Activated CD4-positive, alpha-beta T cell treated with anti-CD3 and anti-CD28 coated beads, Interleukin-2, amount 50 U/mL, for 24 hours (primary cell): ENCODE data around the gene AAMDC.
"Not testable (repeated sequence)": the region's sequence is repeated elsewhere in the genome, so short reads cannot be mapped to it uniquely, and the experiment has no call there.

Experiments used
- DNase-seq, 2 donors: peaks; one replicate each; pipeline ENCODE4 v3.0.0-alpha.2; 2020; ENCODE audit warnings: low read depth in 1 of 2, low spot score in 1 of 2

The AAMDC gene

DNA sequence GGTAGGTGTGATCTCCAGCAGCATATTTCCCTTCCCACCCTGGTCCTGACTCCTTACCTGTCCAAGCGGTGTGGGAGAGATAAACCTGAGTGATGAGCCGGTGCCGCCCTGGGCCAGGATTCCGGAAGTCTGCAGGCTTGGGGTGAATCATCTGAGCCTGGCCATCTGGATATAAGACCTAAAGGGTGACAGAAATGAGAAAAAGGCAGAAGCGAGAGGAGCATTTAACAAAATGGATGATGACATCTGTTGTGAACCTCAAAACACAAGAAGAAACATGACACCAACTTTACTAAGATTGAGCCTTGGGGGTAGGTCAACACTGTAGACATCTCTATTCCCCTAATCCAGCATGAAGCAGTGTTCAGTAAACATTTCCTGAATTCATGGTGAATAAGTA is 62.8 kb downstream of the AAMDC start:
- no peak for DNase-seq

DNA sequence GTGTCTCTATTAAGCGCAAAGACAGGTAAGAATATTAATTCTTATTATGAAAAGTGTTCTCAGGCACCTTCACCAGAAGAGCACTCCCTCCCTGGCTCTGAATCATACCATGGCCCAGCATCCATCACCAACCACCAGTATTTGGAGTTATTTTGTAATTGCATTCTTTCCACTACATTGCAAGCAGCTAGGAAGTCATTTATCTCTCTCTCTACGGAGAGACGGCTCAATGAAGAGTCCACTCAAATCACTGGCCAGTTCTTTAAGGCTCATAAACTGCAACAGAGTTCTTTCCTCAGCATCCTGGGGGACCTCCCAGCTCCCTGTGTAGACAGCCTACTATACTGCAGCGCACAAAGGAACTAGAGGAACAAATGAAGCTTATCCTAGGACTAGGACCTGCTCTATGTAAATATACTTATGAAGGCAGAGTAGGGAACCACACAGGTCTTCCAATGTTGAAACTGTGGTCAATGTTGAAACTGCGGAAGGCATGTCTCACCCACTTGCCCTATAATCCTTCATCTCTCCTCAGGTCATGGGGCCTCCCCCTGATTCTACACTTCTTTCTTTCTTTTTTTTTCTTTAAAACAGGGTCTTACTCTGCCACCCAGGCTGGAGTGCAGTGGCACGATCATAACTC is 63.4 kb downstream of the AAMDC start:
- no peak for DNase-seq

DNA sequence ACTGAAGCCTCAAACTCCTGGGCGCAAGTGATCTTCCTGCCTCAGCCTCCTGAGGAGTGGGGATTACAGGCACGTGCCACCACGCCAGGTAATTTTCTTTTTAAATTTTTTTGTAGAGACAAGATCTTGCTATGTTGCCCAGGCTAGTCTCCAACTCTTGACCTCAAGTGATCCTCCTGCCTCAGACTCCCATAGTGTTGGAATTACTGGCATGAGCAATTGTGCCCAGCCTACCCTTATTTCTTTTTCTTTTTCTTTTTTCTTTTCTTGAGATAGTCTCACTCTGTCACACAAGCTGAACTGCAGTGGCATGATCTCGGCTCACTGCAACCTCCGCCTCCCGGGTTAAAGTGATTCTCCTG is 63.9 kb downstream of the AAMDC start:
- DNase-seq = no peak

DNA sequence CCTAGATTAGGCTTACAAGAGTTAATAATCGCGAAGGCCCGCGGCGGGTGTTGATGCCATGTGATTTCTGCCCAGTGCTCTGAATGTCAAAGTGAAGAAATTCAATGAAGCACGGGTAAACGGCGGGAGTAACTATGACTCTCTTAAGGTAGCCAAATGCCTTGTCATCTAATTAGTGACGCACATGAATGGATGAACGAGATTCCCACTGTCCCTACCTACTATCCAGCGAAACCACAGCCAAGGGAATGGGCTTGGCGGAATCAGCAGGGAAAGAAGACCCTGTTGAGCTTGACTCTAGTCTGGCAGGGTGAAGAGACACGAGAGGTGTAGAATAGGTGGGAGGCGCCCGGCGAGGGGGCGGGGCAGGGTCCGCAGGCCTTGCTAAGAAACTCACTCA is 65.5 kb downstream of the AAMDC start:
- DNase-seq = no peak

DNA sequence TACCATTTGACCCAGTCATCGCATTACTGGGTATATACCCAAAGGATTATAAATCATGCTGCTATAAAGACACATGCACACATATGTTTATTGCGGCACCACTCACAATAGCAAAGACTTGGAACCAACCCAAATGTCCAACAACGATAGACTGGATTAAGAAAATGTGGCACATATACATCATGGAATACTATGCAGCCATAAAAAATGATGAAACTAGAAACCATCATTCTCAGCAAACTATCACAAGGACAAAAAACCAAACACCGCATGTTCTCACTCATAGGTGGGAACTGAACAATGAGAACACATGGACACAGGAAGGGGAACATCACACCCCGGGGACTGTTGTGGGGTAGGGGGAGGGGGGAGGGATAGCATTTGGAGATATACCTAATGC is 68.1 kb downstream of the AAMDC start:
- not testable (repeated sequence) for DNase-seq

DNA sequence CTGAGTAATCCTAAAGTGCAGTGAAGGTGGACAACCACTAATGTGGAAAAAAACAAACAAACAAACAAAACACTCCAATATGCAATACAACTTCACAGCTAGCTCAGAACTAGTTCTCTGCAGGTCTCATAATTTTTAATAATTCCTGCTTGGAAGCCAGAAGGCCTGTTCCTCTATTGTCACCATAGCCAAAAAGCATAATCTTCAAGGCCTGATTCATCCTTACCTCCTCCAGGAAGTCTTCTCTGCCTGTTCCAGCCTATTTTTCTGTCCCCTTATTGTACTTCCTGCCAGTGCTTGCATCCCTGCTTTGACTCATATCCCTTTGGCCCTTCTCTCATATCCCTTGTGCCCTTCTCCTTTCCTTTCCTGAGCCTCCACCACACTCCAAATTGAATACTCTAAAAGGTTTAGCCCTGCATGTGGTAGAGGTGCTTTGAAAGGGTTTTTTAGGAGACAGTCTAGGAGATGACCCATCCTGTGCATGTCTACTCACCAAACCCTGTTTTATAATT is 69.2 kb downstream of the AAMDC start:
- DNase-seq = not testable (repeated sequence)

DNA sequence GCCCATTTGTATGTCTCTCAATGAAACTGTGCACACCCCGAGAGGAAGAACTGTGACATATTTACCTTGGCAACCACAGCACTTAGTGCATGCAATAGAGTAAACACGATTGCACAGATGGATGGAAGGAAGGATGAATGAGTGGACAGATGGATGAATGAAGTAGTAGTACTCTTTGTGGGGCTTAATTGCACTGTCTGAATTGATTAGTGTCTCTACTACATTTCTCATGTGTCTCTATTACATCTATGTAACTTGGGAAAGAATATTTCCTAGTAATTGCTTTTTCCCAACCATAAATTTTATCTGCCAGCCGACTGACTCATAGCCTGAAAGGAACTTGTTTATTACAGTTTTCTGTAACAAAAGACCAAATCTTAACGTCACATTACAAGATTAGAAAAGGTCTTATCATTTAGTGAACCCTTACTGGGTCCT is 69.7 kb downstream of the AAMDC start:
- DNase-seq = not testable (repeated sequence)

DNA sequence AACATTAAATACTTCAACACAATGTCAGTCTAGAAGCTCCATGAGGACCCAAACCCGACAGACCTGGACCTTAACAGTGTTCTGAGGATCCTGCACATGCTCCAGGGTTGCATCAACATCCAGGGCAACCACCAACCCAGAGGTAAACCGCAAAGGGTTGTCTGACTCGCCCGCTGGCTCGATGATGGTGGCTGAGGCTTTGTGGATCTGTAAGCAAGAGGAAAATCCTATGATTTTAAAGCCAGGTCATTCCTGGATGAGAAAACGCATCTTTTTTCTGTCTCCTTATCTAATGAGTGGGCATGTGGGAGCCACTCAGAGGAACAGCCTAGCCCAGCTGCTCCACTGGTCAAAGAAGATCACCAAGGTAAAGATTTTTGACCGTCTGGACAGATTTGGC is 70.3 kb downstream of the AAMDC start:
- not testable (repeated sequence) for DNase-seq

DNA sequence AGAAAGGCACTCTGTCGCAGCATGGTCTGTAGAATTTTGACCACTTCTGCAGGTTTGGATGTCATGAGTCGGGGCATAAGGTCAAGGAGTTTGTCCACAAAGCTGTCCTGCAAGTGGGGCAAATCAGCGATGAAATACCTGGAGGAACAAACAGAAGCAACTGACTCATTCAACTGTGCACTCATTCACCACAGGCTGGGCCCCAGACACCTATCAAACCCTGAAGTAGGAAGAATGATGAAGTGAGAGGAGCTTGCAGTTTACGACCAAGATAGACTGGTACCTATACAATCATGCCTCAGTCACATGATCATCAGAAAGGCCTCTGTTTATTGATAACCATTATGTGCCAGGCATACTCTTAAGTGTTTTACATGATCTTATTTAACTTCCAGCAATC is 70.8 kb downstream of the AAMDC start:
- not testable (repeated sequence) for DNase-seq

DNA sequence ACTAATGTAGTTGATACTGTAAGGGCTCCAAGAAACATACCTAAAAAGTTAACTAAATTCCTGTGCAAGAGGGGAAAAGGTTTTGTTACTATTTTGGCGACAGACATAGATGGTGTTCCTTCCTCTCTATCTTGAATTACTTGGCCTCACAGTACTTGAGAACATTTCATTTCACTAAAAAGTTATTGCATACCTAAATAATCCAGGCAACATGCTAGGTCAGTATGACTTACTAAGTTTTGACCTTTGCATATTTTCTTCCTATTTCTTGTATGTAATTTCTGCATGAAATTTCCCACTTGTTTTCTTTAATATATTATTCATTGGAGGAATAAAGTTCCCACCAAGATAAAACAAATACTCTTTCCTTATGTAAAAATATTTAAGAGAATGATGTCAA is 74.0 kb downstream of the AAMDC start:
- not testable (repeated sequence) for DNase-seq

DNA sequence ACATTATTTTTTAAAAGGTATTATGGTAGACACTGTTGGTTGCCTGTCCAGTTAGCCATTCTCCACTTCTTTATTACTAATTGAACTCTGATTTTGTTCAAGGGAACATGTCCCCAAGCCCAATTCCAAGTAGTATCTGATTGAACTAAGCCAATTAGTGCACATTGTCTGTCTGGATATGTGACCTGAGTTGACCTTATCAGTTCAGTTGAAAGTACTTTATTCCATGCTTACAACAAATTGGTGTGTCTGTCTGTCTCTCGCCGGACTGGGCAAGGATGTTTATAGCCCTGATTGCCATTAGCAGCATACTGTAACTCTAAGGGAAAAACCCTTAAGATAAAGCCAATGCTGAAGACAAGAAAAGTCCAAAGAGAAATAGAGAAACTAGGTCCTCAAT is 87.9 kb downstream of the AAMDC start:
- DNase-seq = no peak

DNA sequence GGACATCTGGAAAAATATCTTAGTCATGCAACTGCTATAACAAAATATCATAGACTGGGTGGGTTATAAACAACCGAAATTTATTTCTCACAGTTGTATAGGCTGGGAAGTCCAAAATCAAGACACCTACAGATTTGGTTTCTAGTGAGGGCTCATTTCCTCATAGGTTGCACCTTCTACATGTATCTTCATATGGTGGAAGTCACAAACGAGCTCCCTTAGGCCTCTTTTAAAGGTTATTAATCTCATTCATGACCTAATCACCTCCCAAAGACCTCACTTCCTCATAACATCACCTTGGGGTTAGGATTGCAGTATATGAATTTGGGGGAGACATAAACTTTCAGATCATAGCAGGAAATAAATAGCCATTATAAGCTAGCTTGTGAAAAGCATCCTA is 88.3 kb downstream of the AAMDC start:
- DNase-seq = no peak

DNA sequence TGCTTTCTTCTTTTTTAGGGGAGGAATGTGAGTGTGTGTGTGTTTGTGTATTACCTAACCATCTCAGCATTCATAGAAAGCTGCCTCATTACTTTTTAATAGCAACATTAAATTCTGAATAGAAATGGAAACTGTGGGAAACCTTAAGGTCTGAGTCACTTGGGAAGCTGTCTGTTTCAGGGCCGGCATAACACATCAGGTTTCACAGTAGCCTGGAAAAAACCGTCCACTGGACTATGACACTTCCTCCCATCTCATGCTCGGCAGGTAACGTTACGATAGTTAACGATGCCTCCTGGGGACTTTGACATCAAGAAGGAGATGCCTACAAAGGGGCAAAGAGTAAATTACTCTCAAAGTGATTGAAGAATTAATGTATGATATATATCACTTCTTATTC is 89.9 kb downstream of the AAMDC start:
- DNase-seq = not testable (repeated sequence)

DNA sequence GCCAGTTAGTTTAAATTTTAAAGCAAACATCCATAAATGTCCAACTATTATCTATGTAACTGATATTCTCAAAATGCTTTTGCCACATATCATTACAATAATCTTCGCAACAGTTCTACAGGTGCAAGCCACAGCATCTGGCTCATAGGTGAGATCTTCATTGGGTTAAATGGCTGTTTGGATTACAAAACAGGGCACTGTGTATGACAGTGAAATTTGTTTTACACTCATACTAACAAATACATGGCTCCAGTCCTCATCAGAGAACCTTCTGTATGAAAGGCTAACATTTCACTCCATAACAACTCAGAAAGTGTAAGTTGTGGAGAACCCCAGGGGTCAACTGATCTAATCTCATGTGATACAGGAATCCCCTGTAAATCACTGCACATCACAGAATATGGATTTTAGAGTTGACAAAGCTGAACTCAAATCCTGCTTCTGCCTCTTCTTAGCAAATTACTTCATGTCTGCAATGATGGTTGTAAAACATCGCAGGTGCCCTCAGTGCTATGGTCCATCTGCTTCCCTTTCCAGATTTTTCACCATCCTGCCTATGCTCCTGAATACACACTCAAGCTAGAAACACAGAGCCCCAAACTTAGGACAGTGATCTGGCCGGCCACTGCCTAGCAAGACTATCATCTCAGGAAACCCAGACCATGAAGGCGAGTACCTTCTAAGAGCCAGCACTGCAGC is 92.8 kb downstream of the AAMDC start:
- not testable (repeated sequence) for DNase-seq

DNA sequence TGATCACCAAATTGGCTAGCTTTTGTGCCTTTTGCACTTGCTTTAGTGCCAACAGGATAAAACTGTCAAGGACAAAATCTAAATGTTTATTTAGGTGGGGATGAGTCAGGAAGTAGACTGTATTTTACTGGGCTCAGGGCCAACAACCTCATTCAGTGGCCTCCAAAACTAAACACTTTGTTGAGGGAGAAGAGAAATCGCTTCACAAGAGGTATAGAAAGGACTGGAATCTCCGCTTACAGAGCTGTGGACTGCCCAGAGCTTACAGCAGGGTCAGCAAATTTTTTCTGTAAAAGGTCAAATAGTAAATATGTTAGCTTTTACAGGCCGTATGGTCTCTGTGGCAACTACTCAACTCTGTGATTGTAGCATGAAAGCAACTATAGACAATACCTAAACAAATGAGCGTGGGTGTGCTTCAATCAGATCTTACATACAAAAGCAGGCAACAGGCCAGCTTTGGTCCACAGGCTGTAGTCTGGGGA is 93.4 kb downstream of the AAMDC start:
- DNase-seq = not testable (repeated sequence)

DNA sequence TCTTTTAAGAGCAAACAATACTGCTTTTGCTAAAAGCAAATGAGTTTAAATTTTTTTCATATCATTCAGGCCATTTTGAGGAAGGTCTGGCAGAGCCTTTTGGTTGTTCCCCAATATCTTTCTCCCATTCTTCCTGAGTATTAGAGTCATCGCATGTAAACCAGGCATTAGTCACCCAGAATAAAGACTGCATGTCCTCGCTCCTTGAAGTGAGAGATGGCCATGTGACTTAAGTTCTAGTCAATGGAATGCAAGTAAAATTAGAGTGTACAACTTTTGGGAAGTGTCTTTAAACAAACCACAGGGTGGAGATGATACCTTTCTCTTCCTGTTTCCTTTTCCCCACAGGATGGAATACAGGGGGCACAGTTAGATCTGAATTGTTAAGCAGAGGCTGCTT is 96.8 kb downstream of the AAMDC start:
- DNase-seq = not testable (repeated sequence)
